ENCODE results near the gene MZT1.

Gene MZT1

GRCh38 chr13:72680353-72680752 is 47.1 kb downstream of the MZT1 start:
- DNase-seq (ENCODE audit: low spot score) = no peak

- no peak for DNase-seq (ENCODE audit: low spot score)
These were observed 49.1 kb downstream of the MZT1 start for GRCh38 chr13:72678312-72678711.

GRCh38 chr13:72677431-72677830 is 50.0 kb downstream of the MZT1 start:
- DNase-seq (ENCODE audit: low spot score) = no peak

- DNase-seq (ENCODE audit: low spot score) = no peak
These were observed 61.0 kb downstream of the MZT1 start for GRCh38 chr13:72666391-72666790.

- no peak for DNase-seq (ENCODE audit: low spot score)
These were observed 64.9 kb downstream of the MZT1 start for GRCh38 chr13:72662548-72662947.
